B cell (primary cell): Measurements from ENCODE around the gene WDR90.

Experiments used
- CTCF ChIP-seq: fragments of 200-600 bp; IDR thresholded peaks from one replicate; pipeline ENCODE4 v1.8.0; 2022; ENCODE audit warnings: antibody characterized with exemption, mild to moderate bottlenecking
- EZH2 ChIP-seq: IDR thresholded peaks from 2 replicates; pipeline ENCODE4 v1.6.1; 2012; ENCODE audit warnings: borderline replicate concordance, low read depth, mild to moderate bottlenecking, moderate library complexity, low read length; ENCODE audit not compliant: insufficient read depth, poor library complexity, severe bottlenecking

DNA sequence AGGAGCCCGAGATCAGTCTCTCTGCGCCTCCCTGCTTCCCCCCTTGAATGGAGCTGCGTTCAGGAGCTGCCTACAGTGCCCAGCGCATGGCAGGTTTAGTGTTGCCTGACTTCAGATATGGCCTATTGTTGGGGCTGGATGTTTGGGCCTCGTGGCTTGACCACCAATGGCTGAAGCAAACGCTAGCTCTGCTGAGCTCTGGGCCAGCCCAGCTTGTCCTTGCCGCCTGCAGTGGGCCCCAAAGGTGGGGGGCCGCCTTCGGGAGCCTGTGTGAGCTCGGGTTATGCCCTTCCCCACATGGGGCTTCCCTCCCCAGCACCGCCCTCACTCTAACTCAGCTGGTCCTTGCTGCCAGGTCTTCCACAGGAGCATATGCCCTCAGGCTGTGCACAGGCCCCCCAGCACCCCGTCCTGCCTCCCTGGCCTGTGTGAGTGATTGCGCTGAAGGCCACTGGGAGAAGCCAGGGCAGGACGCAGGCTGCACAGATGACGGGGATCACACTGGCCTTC, 11.1 kb upstream of the WDR90 start:
- no peak for TF ChIP-seq CTCF
- no peak for TF ChIP-seq EZH2
